ENCODE measurements around the gene PDGFB.

Gene PDGFB

GRCh38 chr22:39236321-39237317 is 8.2 kb downstream of the PDGFB start:
- H3K27ac ChIP-seq (ENCODE audit: low read depth, low read length): no peak overlapping the region
- no peak overlapping the region for H3K9ac ChIP-seq (ENCODE audit: low read depth, low read length)
- H3K9me3 ChIP-seq (ENCODE audit: control insufficient read depth, insufficient read depth, low read length): no peaks in the 10 kb centered on the region
- H3K36me3 ChIP-seq (ENCODE audit: control insufficient read depth, insufficient read depth, low read length): no peaks in the 10 kb centered on the region; the same call in 1 of the 2 replicates
- peaks cover 34% of the 10 kb centered on the region for H3K4me1 ChIP-seq (ENCODE audit: control insufficient read depth, insufficient read depth, low read length)
- H3K4me3 ChIP-seq (ENCODE audit: low read depth, low read length): no peak overlapping the region
- peaks cover 30% of the 10 kb centered on the region for H3K27me3 ChIP-seq (ENCODE audit: control insufficient read depth, insufficient read depth, low read length)

GRCh38 chr22:39234867-39235687 is 9.7 kb downstream of the PDGFB start:
- Histone ChIP-seq H3K27ac (ENCODE audit: low read depth, low read length) (peak overlapping the region; percentile 24), H3K36me3 (ENCODE audit: control insufficient read depth, insufficient read depth, low read length) (no peaks in the 10 kb centered on the region; the same call in 1 of the 2 replicates), H3K9ac (ENCODE audit: low read depth, low read length) (no peak overlapping the region), H3K4me1 (ENCODE audit: control insufficient read depth, insufficient read depth, low read length) (peaks cover 34% of the 10 kb centered on the region), H3K4me3 (ENCODE audit: low read depth, low read length) (no peak overlapping the region), H3K27me3 (ENCODE audit: control insufficient read depth, insufficient read depth, low read length) (peaks cover 21% of the 10 kb centered on the region), H3K9me3 (ENCODE audit: control insufficient read depth, insufficient read depth, low read length) (no peaks in the 10 kb centered on the region)

- Histone ChIP-seq H3K9me3 (ENCODE audit: control insufficient read depth, insufficient read depth, low read length) (no peaks in the 10 kb centered on the region), H3K4me3 (ENCODE audit: low read depth, low read length) (no peak overlapping the region), H3K27ac (ENCODE audit: low read depth, low read length) (peak overlapping the region; percentile 43), H3K27me3 (ENCODE audit: control insufficient read depth, insufficient read depth, low read length) (peaks cover 17% of the 10 kb centered on the region), H3K36me3 (ENCODE audit: control insufficient read depth, insufficient read depth, low read length) (no peaks in the 10 kb centered on the region; the same call in 1 of the 2 replicates), H3K4me1 (ENCODE audit: control insufficient read depth, insufficient read depth, low read length) (peaks cover 40% of the 10 kb centered on the region), H3K9ac (ENCODE audit: low read depth, low read length) (no peak overlapping the region)
Measured at GRCh38 chr22:39234472-39234787, 10.4 kb downstream of the PDGFB start.

- H3K9me3 ChIP-seq (ENCODE audit: control insufficient read depth, insufficient read depth, low read length): no peaks in the 10 kb centered on the region
- H3K4me3 ChIP-seq (ENCODE audit: low read depth, low read length): no peak overlapping the region
- H3K9ac ChIP-seq (ENCODE audit: low read depth, low read length): no peak overlapping the region
- H3K27me3 ChIP-seq (ENCODE audit: control insufficient read depth, insufficient read depth, low read length): peaks cover 19% of the 10 kb centered on the region
- peak overlapping the region; percentile 43 for H3K27ac ChIP-seq (ENCODE audit: low read depth, low read length)
- H3K36me3 ChIP-seq (ENCODE audit: control insufficient read depth, insufficient read depth, low read length): no peaks in the 10 kb centered on the region; the same call in 1 of the 2 replicates
- peaks cover 44% of the 10 kb centered on the region for H3K4me1 ChIP-seq (ENCODE audit: control insufficient read depth, insufficient read depth, low read length)
Measured at GRCh38 chr22:39233710-39234471, 10.9 kb downstream of the PDGFB start.

GRCh38 chr22:39232806-39233709 is 11.7 kb downstream of the PDGFB start:
- Histone ChIP-seq H3K4me3 (ENCODE audit: low read depth, low read length) (no peak overlapping the region), H3K9ac (ENCODE audit: low read depth, low read length) (no peak overlapping the region), H3K36me3 (ENCODE audit: control insufficient read depth, insufficient read depth, low read length) (no peaks in the 10 kb centered on the region; the same call in 1 of the 2 replicates), H3K27ac (ENCODE audit: low read depth, low read length) (no peak overlapping the region), H3K27me3 (ENCODE audit: control insufficient read depth, insufficient read depth, low read length) (peaks cover 11% of the 10 kb centered on the region), H3K9me3 (ENCODE audit: control insufficient read depth, insufficient read depth, low read length) (no peaks in the 10 kb centered on the region), H3K4me1 (ENCODE audit: control insufficient read depth, insufficient read depth, low read length) (peaks cover 44% of the 10 kb centered on the region)

- Histone ChIP-seq H3K9me3 (ENCODE audit: control insufficient read depth, insufficient read depth, low read length) (no peaks in the 10 kb centered on the region), H3K27me3 (ENCODE audit: control insufficient read depth, insufficient read depth, low read length) (peaks cover 9% of the 10 kb centered on the region), H3K4me3 (ENCODE audit: low read depth, low read length) (no peak overlapping the region), H3K36me3 (ENCODE audit: control insufficient read depth, insufficient read depth, low read length) (no peaks in the 10 kb centered on the region; the same call in 1 of the 2 replicates), H3K9ac (ENCODE audit: low read depth, low read length) (no peak overlapping the region), H3K27ac (ENCODE audit: low read depth, low read length) (no peak overlapping the region), H3K4me1 (ENCODE audit: control insufficient read depth, insufficient read depth, low read length) (peaks cover 44% of the 10 kb centered on the region)
Measured at GRCh38 chr22:39232246-39232645, 12.5 kb downstream of the PDGFB start.

- Histone ChIP-seq H3K9me3 (ENCODE audit: control insufficient read depth, insufficient read depth, low read length) (no peaks in the 10 kb centered on the region), H3K27me3 (ENCODE audit: control insufficient read depth, insufficient read depth, low read length) (peaks cover 9% of the 10 kb centered on the region), H3K27ac (ENCODE audit: low read depth, low read length) (no peak overlapping the region)
Measured at GRCh38 chr22:39231197-39231950, 13.4 kb downstream of the PDGFB start.

GRCh38 chr22:39230261-39231196 is 14.3 kb downstream of the PDGFB start:
- H3K9ac ChIP-seq (ENCODE audit: low read depth, low read length): no peak overlapping the region
- no peaks in the 10 kb centered on the region for H3K9me3 ChIP-seq (ENCODE audit: control insufficient read depth, insufficient read depth, low read length)
- no peak overlapping the region; the same call in 1 of the 2 replicates for H3K4me3 ChIP-seq (ENCODE audit: low read depth, low read length)
- H3K36me3 ChIP-seq (ENCODE audit: control insufficient read depth, insufficient read depth, low read length): no peaks in the 10 kb centered on the region; the same call in 1 of the 2 replicates
- H3K27ac ChIP-seq (ENCODE audit: low read depth, low read length): peak overlapping the region; percentile 83
- peaks cover 34% of the 10 kb centered on the region for H3K4me1 ChIP-seq (ENCODE audit: control insufficient read depth, insufficient read depth, low read length)
- H3K27me3 ChIP-seq (ENCODE audit: control insufficient read depth, insufficient read depth, low read length): peaks cover 9% of the 10 kb centered on the region

More at GRCh38 chr22:39231197-39231950, 13.4 kb downstream of the PDGFB start:
- Histone ChIP-seq H3K9ac (ENCODE audit: low read depth, low read length) (no peak overlapping the region), H3K36me3 (ENCODE audit: control insufficient read depth, insufficient read depth, low read length) (no peaks in the 10 kb centered on the region; the same call in 1 of the 2 replicates), H3K4me1 (ENCODE audit: control insufficient read depth, insufficient read depth, low read length) (peaks cover 42% of the 10 kb centered on the region), H3K4me3 (ENCODE audit: low read depth, low read length) (no peak overlapping the region)

Data from HUES48 (cell line).